K562 (cell line): ENCODE measurements around the gene SPEM2. TPM values are rescaled to one million over a fixed set of nuclear protein-coding genes. Genes with fewer than 3 reads are reported as not detected.

ENCODE experiments used
- ATAC-seq: fragments of 200-7000 bp; cut with Tn5 transposase; 3 replicates; pipeline ENCODE4 v1.9.1; 2020; ENCODE audit warnings: moderate library complexity
- BruUV-seq: library from RNA; stranded (reverse); fragments of 400-500 nt; replicated peaks from 2 replicates; lab custom pipeline; 2021; lab: Mats Ljungman, UMichigan
- CTCF ChIA-PET: fragments of 300-600 bp; formaldehyde crosslinking; extraction: SDS; loops from one replicate; lab custom pipeline; 2021; ENCODE audit warnings: low intra/inter-chr PET ratio; lab: Yijun Ruan, JAX
- POLR2A ChIA-PET: fragments of 300-600, 350-650 bp; sonication (Branson Sonifier 250); formaldehyde crosslinking; extraction: SDS; loops from one replicate; lab custom pipeline; 2021; ENCODE audit warnings: antibody characterized with exemption, inconsistent platforms; lab: Yijun Ruan, JAX
- DNase-seq, 4 experiments: peaks; one replicate each; pipeline versions ENCODE4 v3.0.0 to v3.0.0-alpha.2; 2011 to 2018; ENCODE audit warnings: low spot score in 3 of 4, mixed read lengths in 3 of 4; ENCODE audit errors: extremely low read depth in 1 of 4
- FAIRE-seq: peaks from 2 replicates; lab custom pipeline; 2011; peaks lifted over from hg19 to GRCh38; lab: Jason Lieb, UNC
- H2AFZ ChIP-seq: 2 replicates; pipeline ENCODE4 v1.6.0; 2011; ENCODE audit warnings: low read depth, low read length, control low read depth, inconsistent platforms
- H3K27ac ChIP-seq: fragments of 200-600 bp; 3 replicates; pipeline ENCODE4 v1.8.0; 2011; ENCODE audit warnings: low read depth, mild to moderate bottlenecking, control low read depth, inconsistent platforms, low read length, moderate library complexity, mixed read lengths; ENCODE audit errors: extremely low read depth
- H3K27me3 ChIP-seq, 2 experiments: fragments of 300-600 bp in 1 of 2; 2 replicates in 1 of 2; 3 replicates in 1 of 2; pipeline versions ENCODE4 v1.6.0 to v1.8.0; 2011; ENCODE audit warnings: inconsistent platforms in 2 of 2, low read length in 2 of 2, mild to moderate bottlenecking in 1 of 2, mixed read lengths in 1 of 2, moderate library complexity in 1 of 2; ENCODE audit not compliant: control insufficient read depth in 2 of 2, insufficient read depth in 2 of 2
- H3K36me3 ChIP-seq: fragments of 300-600 bp; 3 replicates; pipeline ENCODE4 v1.8.0; 2011; ENCODE audit warnings: mild to moderate bottlenecking, low read length, inconsistent platforms; ENCODE audit not compliant: control insufficient read depth, insufficient read depth
- H3K4me1 ChIP-seq, 2 experiments: fragments of 200-600 bp in 1 of 2; replicated peaks in 1 of 2; 2 replicates in 1 of 2; 3 replicates in 1 of 2; pipeline versions ENCODE4 v1.5.1 to v1.8.0; 2011; ENCODE audit warnings: inconsistent platforms in 2 of 2, low read length in 2 of 2, mild to moderate bottlenecking in 1 of 2, mixed read lengths in 1 of 2, moderate library complexity in 1 of 2; ENCODE audit not compliant: control insufficient read depth in 2 of 2, insufficient read depth in 2 of 2
- H3K4me2 ChIP-seq: 2 replicates; pipeline ENCODE4 v1.6.1; 2011; ENCODE audit warnings: low read length, control low read depth, inconsistent platforms, mixed read lengths; ENCODE audit not compliant: insufficient read depth
- H3K4me3 ChIP-seq: fragments of 200-600 bp; sonication (generic), shearing (Covaris generic); 2 replicates; pipeline ENCODE4 v1.5.1; 2016; ENCODE audit warnings: control low read depth, inconsistent platforms
- H3K79me2 ChIP-seq: fragments of 200-600 bp; 3 replicates; pipeline ENCODE4 v1.8.0; 2011; ENCODE audit warnings: low read length, inconsistent platforms; ENCODE audit not compliant: control insufficient read depth, insufficient read depth
- H3K9ac ChIP-seq, 2 experiments: 2 replicates each; pipeline versions ENCODE4 v1.6.0 to v1.6.1; 2011; ENCODE audit warnings: low read depth in 2 of 2, low read length in 2 of 2, control low read depth in 1 of 2, inconsistent platforms in 1 of 2, mild to moderate bottlenecking in 1 of 2, mixed read lengths in 1 of 2; ENCODE audit not compliant: insufficient read depth in 1 of 2
- H3K9me1 ChIP-seq: one replicate; pipeline ENCODE4 v1.6.0; 2011; ENCODE audit warnings: inconsistent platforms, mild to moderate bottlenecking, low read length, moderate library complexity; ENCODE audit not compliant: control insufficient read depth, insufficient read depth
- H3K9me3 ChIP-seq: replicated peaks from 2 replicates; pipeline ENCODE4 v1.5.1; 2011; ENCODE audit warnings: low read depth, low read length, inconsistent platforms; ENCODE audit not compliant: control insufficient read depth, insufficient read depth
- H4K20me1 ChIP-seq: replicated peaks from 2 replicates; pipeline ENCODE4 v1.6.1; 2011; ENCODE audit warnings: low read length, inconsistent platforms, mixed read lengths; ENCODE audit not compliant: control insufficient read depth, insufficient read depth
- CREB1 ChIP-seq, 2 experiments: sonication (generic) in 1 of 2; formaldehyde crosslinking in 1 of 2; IDR thresholded peaks; 2 replicates each; pipeline versions ENCODE4 v1.6.1 to v1.8.0; 2012 to 2022; ENCODE audit warnings: inconsistent platforms in 1 of 2, mild to moderate bottlenecking in 1 of 2, missing genetic modification reagents in 1 of 2, moderate library complexity in 1 of 2
- ELF1 ChIP-seq: fragments of 200-800 bp; sonication (Bioruptor generic); IDR thresholded peaks from 2 replicates; pipeline ENCODE4 v1.6.1; 2016; ENCODE audit warnings: missing genetic modification characterization, missing compliant biosample characterization
- FOXA1 ChIP-seq: fragments of 450-650 bp; IDR thresholded peaks from 2 replicates; pipeline ENCODE4 v1.6.1; 2016; ENCODE audit warnings: mild to moderate bottlenecking, borderline replicate concordance
- HDAC1 ChIP-seq, 2 experiments: fragments of 450-650 bp; IDR thresholded peaks; 2 replicates each; pipeline ENCODE4 v1.6.1; 2016 to 2017; ENCODE audit warnings: inconsistent platforms in 1 of 2, mild to moderate bottlenecking in 1 of 2, moderate library complexity in 1 of 2
- HINFP ChIP-seq: fragments of 450-650 bp; conservative IDR thresholded peaks from 2 replicates; pipeline ENCODE4 v1.6.1; 2016; ENCODE audit warnings: missing genetic modification characterization, low read depth, mild to moderate bottlenecking, control low read depth, missing compliant biosample characterization
- HSF4 ChIP-seq: fragments of 250-450 bp; sonication (Bioruptor Pico); IDR thresholded peaks from 2 replicates; pipeline ENCODE4 v2.1.2; 2022; ENCODE audit warnings: mild to moderate bottlenecking, moderate library complexity, borderline replicate concordance
- PBX2 ChIP-seq, 2 experiments: IDR thresholded peaks in 1 of 2; conservative IDR thresholded peaks in 1 of 2; 2 replicates each; pipeline ENCODE4 v1.6.1; 2016; ENCODE audit warnings: low read depth in 2 of 2, mild to moderate bottlenecking in 1 of 2, missing compliant biosample characterization in 1 of 2, missing genetic modification characterization in 1 of 2, moderate library complexity in 1 of 2
- TSC22D4 ChIP-seq: fragments of 450-650 bp; IDR thresholded peaks from 2 replicates; pipeline ENCODE4 v1.6.1; 2016; ENCODE audit warnings: missing genetic modification characterization, missing biosample characterization, control low read depth
- ZNF79 ChIP-seq: fragments of 250-450 bp; sonication (Bioruptor Pico); IDR thresholded peaks from 2 replicates; pipeline ENCODE4 v1.4.0; 2020; ENCODE audit warnings: low read depth, mild to moderate bottlenecking, moderate library complexity
- WGBS: fragments of 100-300 bp; shearing (Covaris generic); methylation state at CpG from one replicate; pipeline ENCODE4 v1.1.6; 2016; ENCODE audit warnings: low coverage, mixed read lengths; ENCODE audit not compliant: insufficient coverage; ENCODE audit errors: missing lambda C conversion rate; 5-methylcytosine and 5-hydroxymethylcytosine counted together
- in situ Hi-C: fragments of 300-500 bp; cut with MboI; formaldehyde crosslinking; loops from 4 replicates; pipeline ENCODE4 v1.15.0; 2018; ENCODE audit warnings: inconsistent platforms, mixed read lengths
- intact Hi-C: fragments of 100-400 bp; cut with micrococcal nuclease; formaldehyde crosslinking; loops from 2 replicates; pipeline ENCODE4 v1.14.2; 2022
- polyA plus RNA-seq, 8 experiments: library from polyadenylated mRNA; depleted of rRNA in 4 of 8; stranded (reverse) in 5 of 8; unstranded in 3 of 8; fragments of >200 nt; fragmentation: Nextera tagmentation in 2 of 8; fragmentation: Illumina TruSeq in 1 of 8; extraction: Ambion mirVana in 2 of 8; extraction: Trizol in 1 of 8; gene quantifications; 2 replicates each; pipeline versions ENCODE4 v1.2.1 to v1.2.3, GENCODE V29; 2011 to 2014; ENCODE audit warnings: inconsistent platforms in 1 of 8, missing spikeins in 1 of 8
- total RNA-seq, 7 experiments: library from RNA; depleted of rRNA in 6 of 7; stranded (reverse); fragments of >200 nt in 6 of 7; fragmentation: Illumina TruSeq in 2 of 7; extraction: Trizol in 2 of 7; gene quantifications; 2 replicates each; pipeline versions ENCODE4 v1.2.1 to v1.2.3, GENCODE V29; 2011 to 2021; ENCODE audit warnings: low replicate concordance in 1 of 7
- TF ChIP-seq, protein P1 (sequence below): fragments of 250-450 bp; sonication (Bioruptor Pico); IDR thresholded peaks from 2 replicates; pipeline ENCODE4 v1.4.0; 2020
- TF ChIP-seq, protein P2 (sequence below): fragments of 250-450 bp; sonication (Bioruptor Pico); IDR thresholded peaks from 2 replicates; pipeline ENCODE4 v1.5.0; 2021

Gene SPEM2
- total and polyA plus RNA-seq, 9 of the 15 experiments (the other 6 are each of a cell fraction or from before 2014, with no cell fraction given): not detected

DNA sequence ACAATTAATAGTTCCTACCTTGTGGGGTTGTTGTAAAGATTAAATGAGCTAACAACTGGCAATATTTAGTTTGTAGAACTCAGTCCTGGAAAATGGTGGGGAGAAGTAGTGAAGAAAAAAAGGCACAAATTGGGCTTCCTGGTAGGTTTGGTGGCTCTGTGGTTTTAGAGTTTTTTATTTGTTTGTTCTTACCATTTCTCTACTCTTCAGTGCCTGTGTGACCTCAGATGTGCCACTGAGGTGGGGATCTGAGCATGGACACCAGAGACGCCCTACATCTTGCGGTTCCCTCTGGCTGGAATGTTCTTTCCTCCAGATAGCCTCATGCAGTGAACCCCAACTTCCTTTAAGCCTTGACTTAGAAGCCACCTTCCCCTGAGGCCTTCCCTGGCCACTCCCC lies 46.3 kb downstream of the SPEM2 start:
- Histone ChIP-seq H3K79me2 (peaks cover 62% of the 10 kb centered on the region), H2AFZ (no peak overlapping the region), H3K27me3 (no peaks in the 10 kb centered on the region), H3K4me1 (peaks cover 21 to 25% of the 10 kb centered on the region in 2 experiments), H3K27ac (no peak overlapping the region), H4K20me1 (0 out of 2 replicates have a peak, but pooled peaks cover 7% of the 10 kb centered on the region), H3K36me3 (peaks cover 7% of the 10 kb centered on the region; the same call in 2 of the 3 replicates), H3K9me3 (no peaks in the 10 kb centered on the region), H3K9me1 (no peaks in the 10 kb centered on the region), H3K9ac (no peak overlapping the region), H3K4me3 (no peak overlapping the region), H3K4me2 (no peak overlapping the region)
- 94% methylated on average over 2 of the region's 2 CpGs for WGBS
- ATAC-seq: no peak
- no peak for FAIRE-seq
- ChIA-PET POLR2A (interaction anchor here (1.3 to 2.0 kb wide), 3 partner anchors 8 to 12 kb away, joined by 3 to 6 read pairs (median 5); partner anchors contain the start of genes POLR2A and ZBTB4), CTCF (no interaction called here)
- DNase-seq: no peak
- BruUV-seq: TSS peak; percentile 19
- intact Hi-C loops: no loop called here
- in situ Hi-C loops: no loop called here
- no peak for TF ChIP-seq TSC22D4 (tag)
- no peak for TF ChIP-seq HDAC1 (IDR thresholded peaks at IDR 0.05)
- no peak for TF ChIP-seq ZNF79 (CRISPR knock-in tag)
- TF ChIP-seq CREB1 (IDR thresholded peaks at IDR 0.05): no peak
- TF ChIP-seq CREB1 (CRISPR knock-in tag; IDR thresholded peaks at IDR 0.05): no peak
- TF ChIP-seq PBX2 (CRISPR knock-in tag; IDR thresholded peaks at IDR 0.05; ENCODE audit: low read depth): no peak
- TF ChIP-seq PBX2 (tag; conservative IDR thresholded peaks at IDR 0.05; ENCODE audit: low read depth): no peak
- no peak for TF ChIP-seq HSF4 (CRISPR knock-in tag)
- TF ChIP-seq FOXA1: no peak
- TF ChIP-seq, protein P1, sequence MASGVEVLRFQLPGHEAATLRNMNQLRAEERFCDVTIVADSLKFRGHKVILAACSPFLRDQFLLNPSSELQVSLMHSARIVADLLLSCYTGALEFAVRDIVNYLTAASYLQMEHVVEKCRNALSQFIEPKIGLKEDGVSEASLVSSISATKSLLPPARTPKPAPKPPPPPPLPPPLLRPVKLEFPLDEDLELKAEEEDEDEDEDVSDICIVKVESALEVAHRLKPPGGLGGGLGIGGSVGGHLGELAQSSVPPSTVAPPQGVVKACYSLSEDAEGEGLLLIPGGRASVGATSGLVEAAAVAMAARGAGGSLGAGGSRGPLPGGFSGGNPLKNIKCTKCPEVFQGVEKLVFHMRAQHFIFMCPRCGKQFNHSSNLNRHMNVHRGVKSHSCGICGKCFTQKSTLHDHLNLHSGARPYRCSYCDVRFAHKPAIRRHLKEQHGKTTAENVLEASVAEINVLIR: no peak
- no peak for TF ChIP-seq HINFP (tag)
- TF ChIP-seq, protein P2, sequence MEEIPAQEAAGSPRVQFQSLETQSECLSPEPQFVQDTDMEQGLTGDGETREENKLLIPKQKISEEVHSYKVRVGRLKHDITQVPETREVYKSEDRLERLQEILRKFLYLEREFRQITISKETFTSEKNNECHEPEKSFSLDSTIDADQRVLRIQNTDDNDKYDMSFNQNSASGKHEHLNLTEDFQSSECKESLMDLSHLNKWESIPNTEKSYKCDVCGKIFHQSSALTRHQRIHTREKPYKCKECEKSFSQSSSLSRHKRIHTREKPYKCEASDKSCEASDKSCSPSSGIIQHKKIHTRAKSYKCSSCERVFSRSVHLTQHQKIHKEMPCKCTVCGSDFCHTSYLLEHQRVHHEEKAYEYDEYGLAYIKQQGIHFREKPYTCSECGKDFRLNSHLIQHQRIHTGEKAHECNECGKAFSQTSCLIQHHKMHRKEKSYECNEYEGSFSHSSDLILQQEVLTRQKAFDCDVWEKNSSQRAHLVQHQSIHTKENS (CRISPR knock-in tag): no peak
- TF ChIP-seq ELF1 (tag): no peak
